Suprapubic skin (tissue), 4 donors: Measurements from ENCODE around the gene CDC25A. TPM values are rescaled to one million over a fixed set of nuclear protein-coding genes. Genes with fewer than 3 reads are reported as not detected.

Experiments
- DNase-seq, 2 donors: peaks; one replicate each; pipeline ENCODE4 v3.0.0-alpha.2; 2019; ENCODE audit warnings: low spot score in 2 of 2
- H3K27ac ChIP-seq: fragments of 200-600 bp; sonication (generic); one replicate; pipeline ENCODE4 v1.5.1; 2019
- H3K27me3 ChIP-seq: fragments of 200-600 bp; sonication (generic); one replicate; pipeline ENCODE4 v1.5.1; 2019
- H3K36me3 ChIP-seq: fragments of 200-600 bp; sonication (generic); one replicate; pipeline ENCODE4 v1.5.1; 2019
- H3K4me1 ChIP-seq: fragments of 200-600 bp; sonication (generic); one replicate; pipeline ENCODE4 v1.5.1; 2019
- H3K4me3 ChIP-seq: fragments of 200-600 bp; sonication (generic); one replicate; pipeline ENCODE4 v1.5.1; 2019; ENCODE audit warnings: mild to moderate bottlenecking
- H3K9me3 ChIP-seq: fragments of 200-600 bp; sonication (generic); one replicate; pipeline ENCODE4 v1.5.1; 2019
- EP300 ChIP-seq: sonication (generic); formaldehyde crosslinking; IDR thresholded peaks from one replicate; pipeline ENCODE4 v1.6.1; 2017; ENCODE audit warnings: antibody characterized with exemption
- POLR2A ChIP-seq, 2 donors: fragments of 450-650 bp; IDR thresholded peaks; one replicate each; pipeline ENCODE4 v1.6.1; 2017; ENCODE audit warnings: antibody characterized with exemption in 2 of 2, mild to moderate bottlenecking in 2 of 2, moderate library complexity in 2 of 2
- POLR2AphosphoS5 ChIP-seq, 3 donors: sonication (generic); formaldehyde crosslinking; IDR thresholded peaks; one replicate each; pipeline ENCODE4 v1.6.1; 2017; ENCODE audit warnings: antibody characterized with exemption in 3 of 3
- WGBS: methylation state at CpG from one replicate; pipeline ENCODE4 v1.1.5; 2018; 5-methylcytosine and 5-hydroxymethylcytosine counted together
- total RNA-seq, 4 donors: library from RNA; depleted of rRNA; stranded (reverse); fragments of >200 nt; gene quantifications; one replicate each; pipeline ENCODE4 v1.1.0, GENCODE V29; 2016
- TF ChIP-seq, protein P1 (sequence below), 2 donors: fragments of 200-600 bp in 1 of 2; fragments of 450-650 bp in 1 of 2; sonication (generic) in 1 of 2; IDR thresholded peaks; one replicate each; pipeline ENCODE4 v1.5.1; 2016 to 2019; ENCODE audit warnings: antibody characterized with exemption in 2 of 2, mild to moderate bottlenecking in 1 of 2, moderate library complexity in 1 of 2

The CDC25A gene
- 1 to 10 TPM in 1 of 4 donors, under 1 TPM in 2, not detected in 1; 0.55 to 6.8 (median 0.98) TPM for total RNA-seq

DNA sequence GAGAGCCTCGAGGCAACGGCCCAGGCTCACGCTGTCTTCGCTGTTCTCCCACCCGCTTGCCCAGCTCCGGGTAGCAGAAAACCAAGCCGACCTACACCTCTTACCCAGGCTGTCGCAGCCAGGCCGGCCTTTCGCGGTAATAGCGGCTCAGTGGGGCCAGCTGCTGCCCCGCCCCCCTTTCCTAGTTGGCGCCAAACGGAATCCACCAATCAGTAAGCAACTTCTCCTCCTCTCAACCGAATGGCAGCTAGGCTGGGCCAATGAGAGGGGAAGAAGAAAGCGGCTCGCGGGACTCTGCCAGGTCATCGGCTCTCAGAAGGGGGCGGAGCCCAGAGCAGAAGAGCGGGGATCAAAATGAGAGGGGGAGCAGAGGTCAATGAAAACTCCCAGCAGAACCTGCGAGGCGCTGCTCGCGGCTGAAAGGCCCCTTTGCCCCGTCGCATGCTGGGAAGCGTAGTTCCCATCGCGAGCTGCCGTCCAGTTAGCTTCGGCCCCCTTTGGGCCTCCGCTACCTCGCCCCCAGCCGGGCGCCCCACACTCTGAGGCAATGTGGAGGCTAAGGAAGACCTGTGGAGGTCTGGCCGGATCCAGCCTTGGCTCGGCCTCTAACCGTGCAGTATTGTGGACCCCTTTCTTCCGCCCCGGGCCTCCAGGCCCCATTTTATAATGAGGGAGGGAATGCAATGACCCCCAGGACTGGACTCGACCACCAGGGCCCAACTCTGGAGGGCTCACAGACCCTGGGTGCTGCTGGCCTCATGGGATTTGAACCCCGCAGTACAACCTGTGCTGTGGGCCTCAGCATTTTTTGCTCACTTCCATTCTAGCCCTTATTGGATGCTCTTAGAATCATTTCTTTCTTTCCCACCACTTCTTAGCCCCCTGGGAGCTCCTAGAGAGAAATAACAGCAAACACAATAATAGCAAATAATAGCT is at the start of gene CDC25A:
CDC25A (minus strand) TSS at position 152 of the 936 bp plus-strand sequence. CDS start 470 bp downstream, outside the sequence.
- Histone ChIP-seq H3K27me3 (no peaks in the 10 kb centered on the region), H3K36me3 (no peaks in the 10 kb centered on the region), H3K4me1 (peaks cover 18% of the 10 kb centered on the region), H3K9me3 (no peaks in the 10 kb centered on the region), H3K27ac (no peak within 1 kb of the TSS), H3K4me3 (peak within 1 kb of the TSS; percentile 62)
- 35% methylated on average over 11 of the region's 44 CpGs for WGBS
- TF ChIP-seq POLR2AphosphoS5 (IDR thresholded peaks at IDR 0.05) (peak in 1 of 3 donors; percentile 12), POLR2A (IDR thresholded peaks at IDR 0.05) (no peak)
- TF ChIP-seq, protein P1, sequence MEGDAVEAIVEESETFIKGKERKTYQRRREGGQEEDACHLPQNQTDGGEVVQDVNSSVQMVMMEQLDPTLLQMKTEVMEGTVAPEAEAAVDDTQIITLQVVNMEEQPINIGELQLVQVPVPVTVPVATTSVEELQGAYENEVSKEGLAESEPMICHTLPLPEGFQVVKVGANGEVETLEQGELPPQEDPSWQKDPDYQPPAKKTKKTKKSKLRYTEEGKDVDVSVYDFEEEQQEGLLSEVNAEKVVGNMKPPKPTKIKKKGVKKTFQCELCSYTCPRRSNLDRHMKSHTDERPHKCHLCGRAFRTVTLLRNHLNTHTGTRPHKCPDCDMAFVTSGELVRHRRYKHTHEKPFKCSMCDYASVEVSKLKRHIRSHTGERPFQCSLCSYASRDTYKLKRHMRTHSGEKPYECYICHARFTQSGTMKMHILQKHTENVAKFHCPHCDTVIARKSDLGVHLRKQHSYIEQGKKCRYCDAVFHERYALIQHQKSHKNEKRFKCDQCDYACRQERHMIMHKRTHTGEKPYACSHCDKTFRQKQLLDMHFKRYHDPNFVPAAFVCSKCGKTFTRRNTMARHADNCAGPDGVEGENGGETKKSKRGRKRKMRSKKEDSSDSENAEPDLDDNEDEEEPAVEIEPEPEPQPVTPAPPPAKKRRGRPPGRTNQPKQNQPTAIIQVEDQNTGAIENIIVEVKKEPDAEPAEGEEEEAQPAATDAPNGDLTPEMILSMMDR (IDR thresholded peaks at IDR 0.05): no peak
- DNase-seq: peak; percentile 97 to 98

DNA sequence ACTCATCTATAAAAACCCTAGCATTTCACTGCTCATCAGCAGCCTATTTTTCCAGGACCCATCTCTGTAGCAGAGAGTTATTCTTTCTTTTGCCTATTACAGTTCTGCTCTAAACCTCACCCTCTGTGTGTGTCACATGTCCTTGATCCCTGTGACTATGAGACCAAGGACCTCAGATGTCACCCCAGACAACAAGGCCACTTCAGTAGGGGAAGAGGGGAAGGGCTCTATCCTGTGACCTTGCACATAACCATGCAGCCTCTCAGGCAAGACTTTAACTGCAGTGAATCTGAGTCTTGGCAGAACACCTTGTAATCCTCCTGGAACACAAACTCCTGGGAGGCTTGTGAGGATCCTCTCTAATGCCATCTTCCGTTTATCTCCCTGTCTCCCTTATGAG is 48.3 kb upstream of the CDC25A start:
- TF ChIP-seq, protein P1 (IDR thresholded peaks at IDR 0.05): no peak
- no peak for TF ChIP-seq POLR2A (IDR thresholded peaks at IDR 0.05)
- TF ChIP-seq EP300: no peak
- TF ChIP-seq POLR2AphosphoS5 (IDR thresholded peaks at IDR 0.05): no peak
- Histone ChIP-seq H3K4me3 (no peak overlapping the region), H3K36me3 (no peaks in the 10 kb centered on the region), H3K9me3 (no peaks in the 10 kb centered on the region), H3K27me3 (no peaks in the 10 kb centered on the region), H3K4me1 (peaks cover 53% of the 10 kb centered on the region), H3K27ac (peak overlapping the region; percentile 73)
- DNase-seq: peak in 1 of 2 donors; percentile 48
- 55% methylated on average over 1 of the region's 1 CpG for WGBS

DNA sequence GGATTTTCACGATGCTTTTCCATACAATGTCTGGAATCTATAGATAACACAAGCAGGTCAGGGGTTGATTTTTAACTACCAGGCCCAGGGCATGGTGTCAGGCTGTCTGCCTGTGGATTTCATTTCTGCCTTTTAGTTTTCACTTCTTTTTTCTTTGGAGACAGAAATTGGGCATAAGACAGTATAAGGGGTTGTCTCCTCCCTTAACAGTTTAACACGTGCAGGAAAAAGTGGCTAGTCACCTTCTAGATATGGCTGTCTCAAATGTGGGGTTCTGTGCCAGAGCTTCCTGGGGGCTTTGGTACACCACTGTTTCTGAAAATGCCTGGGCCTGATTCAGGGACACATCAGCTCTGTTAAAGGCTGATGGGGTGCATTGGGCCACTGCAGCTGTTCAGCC is 45.3 kb upstream of the CDC25A start:
- Histone ChIP-seq H3K27ac (no peak overlapping the region), H3K9me3 (no peaks in the 10 kb centered on the region), H3K4me3 (no peak overlapping the region), H3K27me3 (no peaks in the 10 kb centered on the region), H3K36me3 (no peaks in the 10 kb centered on the region), H3K4me1 (peaks cover 47% of the 10 kb centered on the region)
- TF ChIP-seq, protein P1 (IDR thresholded peaks at IDR 0.05): no peak
- TF ChIP-seq EP300 (no peak), POLR2AphosphoS5 (IDR thresholded peaks at IDR 0.05) (no peak)
- DNase-seq: no peak
- 86% methylated on average over 2 of the region's 2 CpGs for WGBS

DNA sequence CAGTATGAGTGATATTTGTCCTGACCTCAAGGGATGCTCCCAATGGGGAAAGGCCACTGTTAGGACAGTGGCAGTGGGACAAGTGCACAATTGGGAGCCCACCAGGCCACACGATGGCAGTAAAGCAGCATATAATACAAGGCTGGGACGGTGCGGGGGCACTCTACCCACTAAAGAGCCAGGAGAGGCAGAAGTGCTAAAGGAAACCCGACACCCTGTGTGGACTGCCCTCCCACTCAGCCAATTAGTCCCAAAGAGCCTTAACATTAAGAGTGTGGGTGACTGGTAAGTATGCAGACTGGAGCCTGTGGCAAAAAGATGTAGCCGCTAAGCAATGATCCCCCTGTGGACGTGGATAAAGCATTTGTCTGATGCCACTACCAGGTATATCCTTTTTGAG is 44.5 kb upstream of the CDC25A start:
- no peaks in the 10 kb centered on the region for H3K36me3 ChIP-seq
- DNase-seq: peak; percentile 82 to 90
- peak overlapping the region; percentile 63 for H3K27ac ChIP-seq
- peaks cover 47% of the 10 kb centered on the region for H3K4me1 ChIP-seq
- no peak overlapping the region for H3K4me3 ChIP-seq
- 24% methylated on average over 6 of the region's 6 CpGs for WGBS
- H3K9me3 ChIP-seq: no peaks in the 10 kb centered on the region
- no peaks in the 10 kb centered on the region for H3K27me3 ChIP-seq
- TF ChIP-seq EP300: no peak
- TF ChIP-seq, protein P1 (IDR thresholded peaks at IDR 0.05): peak; percentile 30 to 48

DNA sequence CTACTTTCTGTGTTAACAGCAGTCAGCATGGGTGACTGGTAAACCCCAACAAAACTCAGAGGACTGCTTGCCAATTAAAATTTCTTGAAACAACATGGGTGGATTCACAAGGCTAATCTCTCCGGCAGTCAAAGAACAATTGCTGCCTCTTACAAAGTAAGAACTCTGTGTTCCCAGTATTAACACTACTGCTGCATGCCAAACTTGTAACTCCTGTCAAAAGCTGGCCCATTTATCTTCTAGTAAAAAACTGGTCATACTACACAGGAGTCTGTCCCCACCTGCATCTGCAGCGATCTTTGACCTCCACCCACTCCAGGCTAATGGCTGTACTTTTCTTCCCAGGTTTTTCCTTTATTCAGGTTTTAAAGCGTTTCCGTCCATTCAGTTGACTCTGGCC is 44.0 kb upstream of the CDC25A start:
- WGBS: 57% methylated on average over 4 of the region's 4 CpGs
- Histone ChIP-seq H3K9me3 (no peaks in the 10 kb centered on the region), H3K27me3 (no peaks in the 10 kb centered on the region), H3K36me3 (no peaks in the 10 kb centered on the region), H3K27ac (peak overlapping the region; percentile 63), H3K4me1 (peaks cover 46% of the 10 kb centered on the region), H3K4me3 (no peak overlapping the region)
- DNase-seq: no peak
- TF ChIP-seq EP300 (no peak), POLR2AphosphoS5 (IDR thresholded peaks at IDR 0.05) (no peak), POLR2A (IDR thresholded peaks at IDR 0.05) (no peak)
- TF ChIP-seq, protein P1 (IDR thresholded peaks at IDR 0.05): no peak
